ENCODE data around the gene DLGAP4.

GRCh38 chr20:36260316-36260715 is 45.8 kb upstream of the DLGAP4 start:
- TF ChIP-seq, protein P1, sequence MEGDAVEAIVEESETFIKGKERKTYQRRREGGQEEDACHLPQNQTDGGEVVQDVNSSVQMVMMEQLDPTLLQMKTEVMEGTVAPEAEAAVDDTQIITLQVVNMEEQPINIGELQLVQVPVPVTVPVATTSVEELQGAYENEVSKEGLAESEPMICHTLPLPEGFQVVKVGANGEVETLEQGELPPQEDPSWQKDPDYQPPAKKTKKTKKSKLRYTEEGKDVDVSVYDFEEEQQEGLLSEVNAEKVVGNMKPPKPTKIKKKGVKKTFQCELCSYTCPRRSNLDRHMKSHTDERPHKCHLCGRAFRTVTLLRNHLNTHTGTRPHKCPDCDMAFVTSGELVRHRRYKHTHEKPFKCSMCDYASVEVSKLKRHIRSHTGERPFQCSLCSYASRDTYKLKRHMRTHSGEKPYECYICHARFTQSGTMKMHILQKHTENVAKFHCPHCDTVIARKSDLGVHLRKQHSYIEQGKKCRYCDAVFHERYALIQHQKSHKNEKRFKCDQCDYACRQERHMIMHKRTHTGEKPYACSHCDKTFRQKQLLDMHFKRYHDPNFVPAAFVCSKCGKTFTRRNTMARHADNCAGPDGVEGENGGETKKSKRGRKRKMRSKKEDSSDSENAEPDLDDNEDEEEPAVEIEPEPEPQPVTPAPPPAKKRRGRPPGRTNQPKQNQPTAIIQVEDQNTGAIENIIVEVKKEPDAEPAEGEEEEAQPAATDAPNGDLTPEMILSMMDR (IDR thresholded peaks at IDR 0.05): no peak
- no peak for TF ChIP-seq POLR2A (IDR thresholded peaks at IDR 0.05)
